Measurements from ENCODE around the gene ACADS.
"Not testable (repeated sequence)": the region's sequence is repeated elsewhere in the genome, so short reads cannot be mapped to it uniquely, and the experiment has no call there.

ACADS gene

GRCh38 chr12:120726961-120727360 lies 1.3 kb downstream of the ACADS start:
- no peak for DNase-seq (ENCODE audit: low read depth)

GRCh38 chr12:120732198-120732597 lies 6.6 kb downstream of the ACADS start:
- not testable (repeated sequence) for DNase-seq (ENCODE audit: low read depth)

GRCh38 chr12:120733574-120733973 lies 7.9 kb downstream of the ACADS start:
- DNase-seq (ENCODE audit: low read depth): no peak

- DNase-seq (ENCODE audit: low read depth): no peak
Observed at GRCh38 chr12:120734210-120734609, 8.6 kb downstream of the ACADS start.

- DNase-seq (ENCODE audit: low read depth): no peak
Observed at GRCh38 chr12:120735181-120735580, 9.6 kb downstream of the ACADS start.

- DNase-seq (ENCODE audit: low read depth): no peak
Observed at GRCh38 chr12:120736404-120737331, 11.0 kb downstream of the ACADS start.

GRCh38 chr12:120737557-120738251 lies 12.1 kb downstream of the ACADS start:
- DNase-seq (ENCODE audit: low read depth): no peak

- no peak for DNase-seq (ENCODE audit: low read depth)
Observed at GRCh38 chr12:120738252-120739030, 12.8 kb downstream of the ACADS start.

GRCh38 chr12:120739031-120739762 lies 13.6 kb downstream of the ACADS start:
- DNase-seq (ENCODE audit: low read depth): no peak

- no peak for DNase-seq (ENCODE audit: low read depth)
Observed at GRCh38 chr12:120739821-120740613, 14.4 kb downstream of the ACADS start.

- no peak for DNase-seq (ENCODE audit: low read depth)
Observed at GRCh38 chr12:120740871-120741270, 15.2 kb downstream of the ACADS start.

- DNase-seq (ENCODE audit: low read depth): no peak
Observed at GRCh38 chr12:120741476-120742421, 16.1 kb downstream of the ACADS start.

- no peak for DNase-seq (ENCODE audit: low read depth)
Observed at GRCh38 chr12:120744922-120745493, 19.4 kb downstream of the ACADS start.

- no peak for DNase-seq (ENCODE audit: low read depth)
Observed at GRCh38 chr12:120748242-120748641, 22.6 kb downstream of the ACADS start.

GRCh38 chr12:120749256-120749655 lies 23.6 kb downstream of the ACADS start:
- no peak for DNase-seq (ENCODE audit: low read depth)

GRCh38 chr12:120750806-120751205 lies 25.2 kb downstream of the ACADS start:
- no peak for DNase-seq (ENCODE audit: low read depth)

- no peak for DNase-seq (ENCODE audit: low read depth)
Observed at GRCh38 chr12:120751389-120751788, 25.8 kb downstream of the ACADS start.

- no peak for DNase-seq (ENCODE audit: low read depth)
Observed at GRCh38 chr12:120754792-120755191, 29.2 kb downstream of the ACADS start.

GRCh38 chr12:120755269-120755668 lies 29.6 kb downstream of the ACADS start:
- DNase-seq (ENCODE audit: low read depth): no peak
